GM12874 (cell line): ENCODE measurements around the gene ESF1.

Experiments used
- CTCF ChIP-seq: IDR thresholded peaks from 2 replicates; pipeline ENCODE4 v1.5.1; 2011; ENCODE audit warnings: low read depth, mild to moderate bottlenecking, control low read depth, low read length, moderate library complexity; ENCODE audit not compliant: insufficient read depth

Gene ESF1

GRCh38 chr20:13817342-13817741, 32.6 kb upstream of the ESF1 start:
- no peak for TF ChIP-seq CTCF

- TF ChIP-seq CTCF = no peak
Observed at GRCh38 chr20:13816757-13817156, 32.0 kb upstream of the ESF1 start.

DNA sequence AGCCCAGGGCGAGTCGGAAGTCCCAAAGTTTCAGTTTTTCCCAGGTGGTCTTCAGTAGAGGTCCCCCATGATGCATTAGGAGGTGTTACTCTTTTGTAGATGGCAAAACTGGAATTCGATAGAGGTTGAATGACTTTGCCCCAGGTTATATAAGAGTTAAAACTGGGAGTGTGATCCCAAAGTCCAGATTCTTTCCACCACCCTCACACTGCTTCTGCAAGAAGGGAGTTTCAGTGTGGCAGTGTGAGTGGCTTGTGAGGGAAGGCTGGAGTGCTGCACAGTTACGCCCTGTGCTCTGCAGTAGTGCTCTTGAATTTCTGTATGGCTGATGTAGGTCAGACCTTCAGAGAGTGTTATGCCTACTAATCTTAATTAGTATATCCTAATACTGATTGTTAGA, 30.0 kb upstream of the ESF1 start:
- TF ChIP-seq CTCF = no peak

DNA sequence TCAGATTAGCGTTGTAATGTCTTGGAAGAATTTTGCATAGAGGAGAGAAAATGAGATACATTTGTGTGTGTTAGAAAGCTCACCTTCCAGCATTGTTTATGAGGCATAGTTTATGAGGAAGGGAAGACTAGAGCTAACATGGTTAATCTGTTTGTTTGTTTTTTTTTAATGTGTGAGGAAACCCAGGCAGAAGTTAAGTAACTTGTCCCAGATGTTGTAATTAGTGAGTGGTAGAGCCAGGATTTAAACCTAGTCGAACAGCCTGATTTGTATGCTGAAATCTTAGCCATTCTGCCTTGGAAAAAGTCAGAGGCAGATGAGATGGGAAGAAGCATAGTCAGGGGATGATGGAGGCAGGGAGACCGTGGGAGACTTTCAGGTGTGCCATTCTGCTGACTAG, 29.2 kb upstream of the ESF1 start:
- no peak for TF ChIP-seq CTCF

- TF ChIP-seq CTCF = no peak
Observed at GRCh38 chr20:13810446-13810845, 25.7 kb upstream of the ESF1 start.

DNA sequence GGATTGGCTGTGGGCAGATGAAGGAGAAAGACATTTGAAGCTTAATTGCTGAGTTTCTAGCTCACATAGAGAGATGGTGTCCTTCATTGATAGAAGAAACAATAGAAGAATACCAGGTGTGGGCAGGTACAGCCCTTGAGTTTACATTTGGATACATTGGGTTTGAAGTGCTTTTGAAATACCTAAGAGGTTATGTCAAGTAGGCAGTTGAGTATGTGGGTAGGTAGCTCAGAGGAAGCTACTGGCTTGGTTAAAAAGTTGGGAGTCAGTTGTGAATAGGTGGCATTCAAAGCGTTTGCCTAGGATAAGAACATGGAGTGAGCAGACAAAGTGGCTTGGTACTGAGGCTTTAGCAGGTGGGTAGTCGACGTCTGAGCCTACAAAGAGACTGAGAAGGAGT, 25.1 kb upstream of the ESF1 start:
- no peak for TF ChIP-seq CTCF

GRCh38 chr20:13809373-13809772, 24.7 kb upstream of the ESF1 start:
- no peak for TF ChIP-seq CTCF

DNA sequence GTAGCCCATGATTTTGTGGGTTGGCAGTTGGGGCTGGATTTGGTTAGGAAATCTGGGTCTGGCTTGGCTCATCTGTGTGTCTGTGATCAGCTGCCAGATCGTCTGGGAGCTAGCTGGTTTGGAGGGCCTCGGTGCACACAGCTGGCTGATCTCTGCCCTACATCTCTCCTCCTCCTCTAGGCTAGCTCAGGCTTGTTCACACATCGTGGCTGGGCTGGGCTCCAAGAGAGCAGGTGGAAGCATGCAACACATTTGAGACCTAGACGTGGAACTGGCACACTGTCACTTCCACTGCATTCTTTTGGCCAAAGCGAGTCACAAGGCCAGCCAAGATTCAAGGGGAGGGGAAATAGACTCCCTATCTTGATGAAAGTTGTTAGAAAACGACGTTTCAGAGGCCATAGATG, 16.0 kb upstream of the ESF1 start:
- no peak for TF ChIP-seq CTCF
